GM10847 (cell line): ENCODE results near the gene HMGB1.

Experiments used
- POLR2A ChIP-seq: IDR thresholded peaks from 2 replicates; pipeline ENCODE4 v1.6.1; 2011; ENCODE audit not compliant: insufficient read length; ENCODE audit errors: extremely low read depth

HMGB1 gene

GRCh38 chr13:30465593-30466357, at the start of gene HMGB1:
TSS of gene HMGB1 (minus strand) at chr13:30465936. CDS start at chr13:30463680, 2,256 bp downstream.
- TF ChIP-seq POLR2A = peak; percentile 85

- TF ChIP-seq POLR2A = no peak
These were observed 45.2 kb upstream of the HMGB1 start for GRCh38 chr13:30510811-30511371.

GRCh38 chr13:30510091-30510490, 44.4 kb upstream of the HMGB1 start:
- no peak for TF ChIP-seq POLR2A

- no peak for TF ChIP-seq POLR2A
These were observed 43.7 kb upstream of the HMGB1 start for GRCh38 chr13:30509254-30510050.

- no peak for TF ChIP-seq POLR2A
These were observed 38.3 kb upstream of the HMGB1 start for GRCh38 chr13:30504081-30504480.

- no peak for TF ChIP-seq POLR2A
These were observed 36.5 kb upstream of the HMGB1 start for GRCh38 chr13:30502237-30502636.

GRCh38 chr13:30499338-30499737, 33.6 kb upstream of the HMGB1 start:
- no peak for TF ChIP-seq POLR2A

- no peak for TF ChIP-seq POLR2A
These were observed 30.4 kb upstream of the HMGB1 start for GRCh38 chr13:30496147-30496546.

- TF ChIP-seq POLR2A = no peak
These were observed 30.0 kb upstream of the HMGB1 start for GRCh38 chr13:30495746-30496145.

- TF ChIP-seq POLR2A = no peak
These were observed 28.1 kb upstream of the HMGB1 start for GRCh38 chr13:30493658-30494381.

GRCh38 chr13:30487075-30487470, 21.3 kb upstream of the HMGB1 start:
- no peak for TF ChIP-seq POLR2A

- no peak for TF ChIP-seq POLR2A
These were observed 20.7 kb upstream of the HMGB1 start for GRCh38 chr13:30486230-30487074.

GRCh38 chr13:30481241-30481760, 15.6 kb upstream of the HMGB1 start:
- no peak for TF ChIP-seq POLR2A

- no peak for TF ChIP-seq POLR2A
These were observed 14.7 kb upstream of the HMGB1 start for GRCh38 chr13:30480292-30480950.
